ENCODE measurements around the gene TFEB.

Gene TFEB

GRCh38 chr6:41648070-41648585, 87.3 kb downstream of the TFEB start:
- no peak for DNase-seq

DNA sequence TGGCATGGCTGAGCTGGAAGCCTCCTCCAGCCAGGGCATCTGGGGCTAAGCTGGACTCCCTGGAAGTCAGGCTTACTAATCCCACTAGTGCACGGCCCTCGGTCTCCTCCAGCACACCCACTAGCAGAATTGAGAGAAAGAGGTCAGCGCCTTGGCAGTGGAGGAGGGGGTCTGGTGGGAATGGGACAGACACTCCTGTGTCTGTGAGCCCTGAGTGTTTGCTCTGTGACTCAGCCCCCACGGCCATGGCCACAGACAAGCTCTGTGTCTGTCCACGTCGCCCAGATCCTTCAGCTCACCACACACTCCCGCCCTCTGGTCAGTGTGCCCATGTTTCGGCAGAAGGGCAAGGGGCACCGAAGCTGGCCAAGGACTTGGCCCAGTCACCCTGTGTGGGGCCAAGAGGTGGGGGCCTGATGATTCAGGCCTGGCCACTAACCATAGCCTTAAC, 88.3 kb downstream of the TFEB start:
- DNase-seq, result no peak

GRCh38 chr6:41646026-41646795, 89.2 kb downstream of the TFEB start:
- no peak for DNase-seq

- DNase-seq, result no peak
Observed at GRCh38 chr6:41645007-41645618, 90.3 kb downstream of the TFEB start.

DNA sequence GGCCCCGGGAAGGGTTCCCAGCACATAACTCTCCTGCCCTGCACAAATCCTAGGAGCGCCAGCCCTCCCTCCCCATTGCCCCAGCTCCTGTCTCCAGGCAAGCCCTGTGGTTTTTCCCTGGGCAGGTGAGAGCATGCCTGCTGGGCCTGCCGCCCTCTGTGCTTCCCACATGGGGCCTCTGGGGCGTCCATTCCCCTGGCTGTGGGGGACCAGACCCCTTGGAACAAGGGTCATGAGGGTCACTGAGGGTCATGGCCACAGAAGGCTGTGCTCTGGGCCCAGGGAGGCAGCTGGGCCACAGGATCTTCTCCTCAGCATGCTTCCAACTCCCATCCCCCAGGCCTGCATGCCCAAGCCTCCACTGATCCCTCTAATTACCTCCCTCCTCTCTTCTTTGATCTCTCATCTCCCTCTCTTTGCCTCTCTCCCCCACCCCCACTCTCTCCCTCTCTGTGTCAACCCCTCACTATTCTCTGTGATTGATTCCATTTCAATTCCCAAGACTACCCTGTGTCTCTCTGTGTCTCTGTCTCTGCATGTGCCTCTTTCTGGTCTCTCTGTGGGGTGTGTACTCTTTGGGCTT, 91.0 kb downstream of the TFEB start:
- DNase-seq, result no peak

DNA sequence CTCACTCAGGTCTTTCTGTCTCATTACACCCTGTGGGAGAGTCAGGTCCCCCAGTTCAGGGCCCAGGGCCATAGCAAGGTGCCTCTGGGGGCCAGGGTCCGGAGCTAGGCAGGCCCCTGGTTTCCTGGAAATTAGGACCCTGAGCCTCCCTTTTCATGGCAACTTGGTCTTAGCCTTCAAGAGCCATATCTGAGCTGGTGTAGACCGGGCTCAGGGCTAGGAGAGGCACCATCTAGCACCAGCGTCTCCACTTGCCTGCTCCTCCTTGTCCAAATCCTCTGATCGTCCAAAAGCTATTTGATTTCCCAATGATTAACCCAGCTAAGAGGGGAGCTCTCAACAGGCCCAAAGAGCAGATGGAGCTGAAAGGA, 91.5 kb downstream of the TFEB start:
- no peak for DNase-seq

- DNase-seq, result no peak
Observed at GRCh38 chr6:41642960-41643898, 92.2 kb downstream of the TFEB start.

DNA sequence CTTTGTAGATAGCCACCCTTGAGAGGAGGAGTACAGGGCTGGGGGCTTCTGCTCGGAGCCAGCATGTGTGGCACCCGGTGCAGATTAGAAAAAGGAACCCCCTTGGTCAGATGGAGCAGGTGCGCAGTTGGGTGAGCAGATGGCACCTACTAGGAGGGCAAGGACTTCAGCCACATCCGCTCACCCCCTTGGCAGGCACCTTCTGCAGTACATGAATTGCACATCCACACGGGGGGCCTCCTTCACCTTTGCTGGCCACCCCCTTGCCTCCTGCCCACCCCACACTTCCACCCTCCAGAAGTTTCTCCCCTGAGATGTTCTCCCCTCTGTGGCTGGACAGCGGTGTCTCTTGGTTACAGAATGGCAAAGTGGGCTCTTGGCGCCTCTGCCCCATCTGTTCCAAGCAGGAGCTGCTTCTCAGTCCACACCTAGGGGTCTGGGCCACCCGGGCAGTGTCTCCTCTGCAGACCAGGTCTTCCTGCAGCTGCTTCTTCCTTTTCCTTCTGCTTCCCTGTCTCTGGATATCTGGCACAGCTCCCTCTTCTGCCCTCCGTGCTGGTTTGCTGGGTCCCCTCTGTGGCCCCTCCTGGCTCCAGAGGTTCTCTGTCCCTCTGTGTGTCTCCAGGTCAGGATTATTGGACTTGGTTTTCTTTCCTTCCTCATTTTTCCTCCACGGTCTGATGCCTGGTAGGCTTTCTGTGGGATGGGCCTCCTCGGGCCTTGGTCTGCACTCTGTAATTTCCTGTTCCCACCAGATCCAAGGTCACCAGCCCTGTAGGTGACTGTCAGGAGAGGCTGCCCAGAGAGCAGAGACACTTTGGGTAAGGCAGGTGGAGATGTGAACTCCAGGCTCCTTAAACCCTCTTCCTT, 93.1 kb downstream of the TFEB start:
- DNase-seq, result no peak

GRCh38 chr6:41641352-41641925, 94.0 kb downstream of the TFEB start:
- DNase-seq, result no peak

DNA sequence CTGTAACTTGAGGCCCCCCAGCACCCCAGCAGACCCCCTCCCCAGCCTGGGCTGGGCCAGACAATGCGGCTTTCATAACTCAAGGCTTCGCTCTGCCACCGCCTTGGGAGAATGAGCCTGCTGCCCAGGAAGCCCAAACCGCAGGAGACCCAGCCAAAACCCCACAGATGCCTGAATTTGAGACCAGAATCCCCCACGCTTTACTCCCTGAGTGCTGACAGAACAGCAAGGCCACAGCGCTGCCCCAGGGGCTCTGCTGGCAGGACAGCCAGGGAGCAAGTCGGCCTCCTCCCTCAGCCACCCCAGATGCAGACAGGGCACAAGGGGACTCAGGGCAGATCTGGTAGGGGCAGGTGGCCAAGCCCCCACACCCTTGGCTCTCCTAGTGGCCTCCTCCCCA, 95.0 kb downstream of the TFEB start:
- DNase-seq, result no peak

GRCh38 chr6:41639809-41640371, 95.5 kb downstream of the TFEB start:
- DNase-seq, result no peak

DNA sequence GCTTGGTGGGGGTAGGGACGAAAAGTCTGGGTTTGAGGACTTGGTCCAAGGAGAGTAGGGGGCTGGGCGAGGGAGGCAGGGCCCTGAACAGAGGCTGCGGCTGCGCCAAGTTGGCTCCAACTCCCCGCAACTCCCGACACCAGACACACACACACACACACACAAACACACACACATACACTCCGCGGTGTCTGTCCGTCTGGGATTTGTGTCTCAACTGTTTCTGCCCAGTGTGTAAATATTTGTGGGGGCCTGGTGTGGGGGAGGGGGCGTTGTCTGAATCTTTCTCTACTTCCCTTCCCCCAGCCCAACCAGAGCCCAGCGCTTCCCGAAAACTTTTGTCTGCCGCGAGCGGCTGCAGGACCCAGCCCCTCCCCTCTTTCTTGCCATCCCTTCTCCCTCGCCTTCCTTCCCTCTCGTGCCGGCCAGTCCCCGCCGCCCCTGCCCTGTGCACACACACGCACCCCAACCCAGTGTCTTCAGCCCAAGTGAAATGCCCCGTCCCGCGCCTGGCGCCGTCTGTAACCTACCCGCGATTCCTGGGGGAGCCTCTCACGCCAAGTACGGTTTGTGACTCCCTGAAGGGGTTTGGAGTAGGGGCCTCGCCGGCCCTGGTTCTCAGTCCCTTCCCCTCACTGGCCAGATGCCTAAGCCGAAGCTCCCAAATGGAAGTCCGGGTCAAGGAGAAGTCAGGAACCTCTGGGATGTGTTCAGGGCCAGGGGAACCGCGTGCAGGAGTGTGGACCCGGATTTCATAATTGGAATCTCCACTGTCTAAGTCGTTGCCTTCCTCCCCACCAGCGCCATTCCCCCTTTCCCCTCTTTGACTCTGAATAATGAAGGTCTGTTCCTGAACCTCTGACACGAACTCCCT, 96.2 kb downstream of the TFEB start:
- DNase-seq, result no peak

GRCh38 chr6:41638002-41638934, 97.1 kb downstream of the TFEB start, which contains the start of gene MDFI:
Gene MDFI (plus strand): TSS chr6:41638468. CDS start chr6:41638750, 282 bp downstream.
- DNase-seq, result peak; percentile 12

- no peak for DNase-seq
Observed at GRCh38 chr6:41637194-41638001, 98.0 kb downstream of the TFEB start.

- DNase-seq, result no peak
Observed at GRCh38 chr6:41636833-41637193, 98.6 kb downstream of the TFEB start.

DNA sequence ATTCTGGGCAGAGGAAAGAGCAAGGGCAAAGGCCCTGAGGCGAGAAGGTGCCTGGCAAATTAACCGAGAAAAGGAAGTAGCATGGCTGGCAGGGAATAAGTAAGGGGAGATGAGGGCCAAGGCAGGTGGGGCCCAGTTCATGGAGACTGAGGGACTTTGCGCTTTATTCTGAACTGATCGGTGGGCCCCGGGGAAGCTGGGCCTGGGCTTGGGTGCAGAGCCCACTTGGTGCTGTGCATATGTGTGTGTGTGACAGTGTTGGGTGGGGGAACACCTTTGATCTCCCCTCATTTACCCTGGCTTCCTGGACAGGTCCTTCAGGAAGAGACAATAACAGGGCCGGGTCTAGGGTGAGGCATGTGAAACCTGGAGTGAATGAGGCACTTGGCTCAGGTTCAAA, 100.0 kb downstream of the TFEB start:
- no peak for DNase-seq

- no peak for DNase-seq
Observed at GRCh38 chr6:41634657-41635056, 100.8 kb downstream of the TFEB start.

Measured in stimulated activated CD4-positive, alpha-beta T cell treated with anti-CD3 and anti-CD28 coated beads, Interleukin-15, amount 100 ng/mL, for 24 hours (primary cell).